Thyroid gland (tissue), 4 donors: Measurements from ENCODE around the gene FBP2.

Experiments
- POLR2A ChIP-seq, 2 donors: fragments of 450-650 bp; IDR thresholded peaks; one replicate each; pipeline ENCODE4 v1.6.1; 2017; ENCODE audit warnings: antibody characterized with exemption in 2 of 2, mild to moderate bottlenecking in 2 of 2, moderate library complexity in 1 of 2
- TF ChIP-seq, protein P1 (sequence below), 6 experiments: fragments of 200-600 bp in 3 of 6; fragments of 450-650 bp in 3 of 6; sonication (generic) in 3 of 6; IDR thresholded peaks; one replicate each; pipeline ENCODE4 v1.5.1; 2016 to 2019; ENCODE audit warnings: antibody characterized with exemption in 6 of 6, mild to moderate bottlenecking in 2 of 6, inconsistent platforms in 1 of 6, moderate library complexity in 1 of 6

GRCh38 chr9:94611638-94612068 is 18.0 kb upstream of the FBP2 start:
- TF ChIP-seq, protein P1, sequence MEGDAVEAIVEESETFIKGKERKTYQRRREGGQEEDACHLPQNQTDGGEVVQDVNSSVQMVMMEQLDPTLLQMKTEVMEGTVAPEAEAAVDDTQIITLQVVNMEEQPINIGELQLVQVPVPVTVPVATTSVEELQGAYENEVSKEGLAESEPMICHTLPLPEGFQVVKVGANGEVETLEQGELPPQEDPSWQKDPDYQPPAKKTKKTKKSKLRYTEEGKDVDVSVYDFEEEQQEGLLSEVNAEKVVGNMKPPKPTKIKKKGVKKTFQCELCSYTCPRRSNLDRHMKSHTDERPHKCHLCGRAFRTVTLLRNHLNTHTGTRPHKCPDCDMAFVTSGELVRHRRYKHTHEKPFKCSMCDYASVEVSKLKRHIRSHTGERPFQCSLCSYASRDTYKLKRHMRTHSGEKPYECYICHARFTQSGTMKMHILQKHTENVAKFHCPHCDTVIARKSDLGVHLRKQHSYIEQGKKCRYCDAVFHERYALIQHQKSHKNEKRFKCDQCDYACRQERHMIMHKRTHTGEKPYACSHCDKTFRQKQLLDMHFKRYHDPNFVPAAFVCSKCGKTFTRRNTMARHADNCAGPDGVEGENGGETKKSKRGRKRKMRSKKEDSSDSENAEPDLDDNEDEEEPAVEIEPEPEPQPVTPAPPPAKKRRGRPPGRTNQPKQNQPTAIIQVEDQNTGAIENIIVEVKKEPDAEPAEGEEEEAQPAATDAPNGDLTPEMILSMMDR (IDR thresholded peaks at IDR 0.05) = no peak
- no peak for TF ChIP-seq POLR2A (IDR thresholded peaks at IDR 0.05)
